SK-N-SH treated with all-trans-retinoic acid at 6 μM for 48 hours (cell line): ENCODE results near the gene AUTS2.

Experiments
- ATAC-seq: fragments of 200-7000 bp; cut with Tn5 transposase; 3 replicates; pipeline ENCODE4 v1.9.1; 2020; ENCODE audit warnings: mild to moderate bottlenecking, moderate library complexity
- ARNTL ChIP-seq: fragments of 450-650 bp; formaldehyde crosslinking; IDR thresholded peaks from 2 replicates; pipeline ENCODE4 v1.5.0; 2020; ENCODE audit warnings: low read depth, mild to moderate bottlenecking, moderate library complexity, borderline replicate concordance
- BACH2 ChIP-seq: fragments of 250-450 bp; sonication (Bioruptor Pico); IDR thresholded peaks from 2 replicates; pipeline ENCODE4 v1.9.0; 2021; ENCODE audit warnings: mild to moderate bottlenecking, borderline replicate concordance
- CSDC2 ChIP-seq: fragments of 250-450 bp; sonication (Bioruptor Pico); IDR thresholded peaks from 2 replicates; pipeline ENCODE4 v1.5.0; 2020; ENCODE audit warnings: mild to moderate bottlenecking, moderate library complexity
- ESRRG ChIP-seq: fragments of 250-450 bp; sonication (Bioruptor Pico); IDR thresholded peaks from 2 replicates; pipeline ENCODE4 v1.6.1; 2021; ENCODE audit warnings: mild to moderate bottlenecking
- GLIS3 ChIP-seq: fragments of 250-450 bp; sonication (Bioruptor Pico); IDR thresholded peaks from 2 replicates; pipeline ENCODE4 v1.5.0; 2020; ENCODE audit warnings: mild to moderate bottlenecking, moderate library complexity
- ISL1 ChIP-seq: fragments of 250-450 bp; sonication (Bioruptor Pico); IDR thresholded peaks from 2 replicates; pipeline ENCODE4 v2.1.2; 2022; ENCODE audit warnings: mild to moderate bottlenecking, moderate library complexity
- OSR1 ChIP-seq: fragments of 250-450 bp; sonication (Bioruptor Pico); IDR thresholded peaks from 2 replicates; pipeline ENCODE4 v1.8.0; 2022; ENCODE audit warnings: moderate library complexity, mild to moderate bottlenecking, inconsistent platforms
- PATZ1 ChIP-seq: fragments of 250-450 bp; sonication (Bioruptor Pico); IDR thresholded peaks from 2 replicates; pipeline ENCODE4 v1.8.0; 2020; ENCODE audit warnings: mild to moderate bottlenecking, moderate library complexity, borderline replicate concordance
- PPARA ChIP-seq: fragments of 250-450 bp; sonication (Bioruptor Pico); IDR thresholded peaks from 2 replicates; pipeline ENCODE4 v1.5.0; 2020; ENCODE audit warnings: mild to moderate bottlenecking, borderline replicate concordance
- RARB ChIP-seq: fragments of 250-450 bp; sonication (Bioruptor Pico); IDR thresholded peaks from 2 replicates; pipeline ENCODE4 v1.8.0; 2021; ENCODE audit warnings: mild to moderate bottlenecking, moderate library complexity
- SNAI2 ChIP-seq: fragments of 250-450 bp; sonication (Bioruptor Pico); IDR thresholded peaks from 2 replicates; pipeline ENCODE4 v1.5.0; 2020; ENCODE audit warnings: mild to moderate bottlenecking, moderate library complexity
- TCF4 ChIP-seq: fragments of 250-450 bp; sonication (Bioruptor Pico); IDR thresholded peaks from 2 replicates; pipeline ENCODE4 v1.8.0; 2021; ENCODE audit warnings: mild to moderate bottlenecking, moderate library complexity, borderline replicate concordance
- TOX ChIP-seq: fragments of 250-450 bp; sonication (Bioruptor Pico); IDR thresholded peaks from 2 replicates; pipeline ENCODE4 v1.8.0; 2021; ENCODE audit warnings: mild to moderate bottlenecking, moderate library complexity, borderline replicate concordance
- TSHZ2 ChIP-seq: fragments of 250-450 bp; sonication (Bioruptor Pico); IDR thresholded peaks from 2 replicates; pipeline ENCODE4 v1.5.0; 2020; ENCODE audit warnings: mild to moderate bottlenecking, moderate library complexity
- ZC3H10 ChIP-seq: fragments of 250-450 bp; sonication (Bioruptor Pico); IDR thresholded peaks from 2 replicates; pipeline ENCODE4 v1.5.1; 2021; ENCODE audit warnings: mild to moderate bottlenecking, moderate library complexity
- ZFP3 ChIP-seq: fragments of 250-450 bp; sonication (Bioruptor Pico); IDR thresholded peaks from 2 replicates; pipeline ENCODE4 v1.5.0; 2020; ENCODE audit warnings: mild to moderate bottlenecking, moderate library complexity
- ZNF565 ChIP-seq: fragments of 450-650 bp; formaldehyde crosslinking; conservative IDR thresholded peaks from 2 replicates; pipeline ENCODE4 v1.5.0; 2020; ENCODE audit warnings: low read depth, mild to moderate bottlenecking, moderate library complexity
- ZNF70 ChIP-seq: fragments of 450-650 bp; formaldehyde crosslinking; IDR thresholded peaks from 2 replicates; pipeline ENCODE4 v1.5.0; 2020; ENCODE audit warnings: mild to moderate bottlenecking, moderate library complexity
- ZNF8 ChIP-seq: fragments of 450-650 bp; formaldehyde crosslinking; IDR thresholded peaks from 2 replicates; pipeline ENCODE4 v1.5.0; 2020; ENCODE audit warnings: mild to moderate bottlenecking, moderate library complexity
- TF ChIP-seq, protein P1 (sequence below): fragments of 250-450 bp; sonication (Bioruptor Pico); IDR thresholded peaks from 2 replicates; pipeline ENCODE4 v1.8.0; 2021; ENCODE audit warnings: low read depth, mild to moderate bottlenecking, moderate library complexity, borderline replicate concordance

The AUTS2 gene

GRCh38 chr7:70571403-70571934, 973.2 kb downstream of the AUTS2 start:
- TF ChIP-seq TOX (CRISPR knock-in tag) (no peak), PATZ1 (CRISPR knock-in tag) (no peak), GLIS3 (CRISPR knock-in tag) (no peak), ZFP3 (CRISPR knock-in tag) (no peak)
- ATAC-seq, result peak; percentile 1; the same call in 2 of the 3 replicates

DNA sequence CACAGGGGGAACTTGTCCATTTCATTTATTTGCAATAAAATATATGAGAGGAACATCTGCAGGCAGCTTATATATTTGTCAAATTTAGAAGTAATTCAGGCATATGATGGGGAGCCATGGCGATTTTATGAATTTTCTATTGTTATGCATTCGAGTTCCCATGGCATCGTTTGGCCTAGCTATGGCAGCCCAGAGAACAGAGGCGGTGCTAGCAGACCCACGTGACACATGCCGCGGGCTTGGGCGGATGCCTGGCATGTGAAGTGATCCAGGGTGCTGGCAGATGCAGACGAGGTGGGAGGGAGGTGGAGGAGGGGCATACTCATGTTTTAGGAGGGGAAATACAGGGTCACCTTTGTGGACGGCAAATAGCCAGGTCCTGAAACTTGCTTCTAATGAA, 973.7 kb downstream of the AUTS2 start:
- no peak for TF ChIP-seq BACH2
- no peak for TF ChIP-seq TOX (CRISPR knock-in tag)
- TF ChIP-seq TSHZ2 (CRISPR knock-in tag), result no peak
- no peak for TF ChIP-seq ZFP3 (CRISPR knock-in tag)
- no peak for TF ChIP-seq ZNF70 (CRISPR knock-in tag)
- TF ChIP-seq ZNF8 (CRISPR knock-in tag), result no peak
- no peak for TF ChIP-seq ZNF565 (CRISPR knock-in tag)
- TF ChIP-seq RARB (CRISPR knock-in tag), result no peak
- TF ChIP-seq OSR1 (CRISPR knock-in tag), result no peak
- TF ChIP-seq PPARA (CRISPR knock-in tag), result no peak
- no peak for TF ChIP-seq PATZ1 (CRISPR knock-in tag)
- no peak for TF ChIP-seq ARNTL (CRISPR knock-in tag)
- TF ChIP-seq TCF4 (CRISPR knock-in tag), result no peak
- no peak for TF ChIP-seq ZC3H10 (CRISPR knock-in tag)
- ATAC-seq, result no peak

DNA sequence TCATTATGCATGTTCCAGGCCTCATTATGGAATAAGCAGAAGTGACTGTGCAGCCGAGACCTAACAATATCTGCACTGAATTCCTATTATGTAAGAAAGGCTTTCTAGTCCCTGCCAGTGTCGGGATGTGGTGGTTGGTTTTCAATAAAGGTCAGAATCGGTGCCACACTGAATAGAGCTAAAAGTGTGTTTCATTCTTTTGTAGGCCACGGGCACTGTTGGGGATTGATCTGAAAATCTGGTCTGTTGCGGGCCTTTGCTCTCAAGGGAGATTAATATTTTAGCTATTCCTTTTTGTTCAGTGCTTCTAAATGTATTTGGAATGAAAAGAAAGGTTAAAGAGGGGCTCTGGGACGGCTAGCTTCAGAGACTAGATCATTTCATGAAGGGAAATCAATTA, 974.3 kb downstream of the AUTS2 start:
- TF ChIP-seq ISL1 (CRISPR knock-in tag), result no peak
- TF ChIP-seq RARB (CRISPR knock-in tag), result no peak
- TF ChIP-seq SNAI2, result no peak
- no peak for TF ChIP-seq GLIS3 (CRISPR knock-in tag)
- no peak for TF ChIP-seq OSR1 (CRISPR knock-in tag)
- no peak for TF ChIP-seq ESRRG (CRISPR knock-in tag)
- TF ChIP-seq ZFP3 (CRISPR knock-in tag), result no peak
- no peak for TF ChIP-seq CSDC2 (CRISPR knock-in tag)
- no peak for TF ChIP-seq ZNF8 (CRISPR knock-in tag)
- TF ChIP-seq, protein P1, sequence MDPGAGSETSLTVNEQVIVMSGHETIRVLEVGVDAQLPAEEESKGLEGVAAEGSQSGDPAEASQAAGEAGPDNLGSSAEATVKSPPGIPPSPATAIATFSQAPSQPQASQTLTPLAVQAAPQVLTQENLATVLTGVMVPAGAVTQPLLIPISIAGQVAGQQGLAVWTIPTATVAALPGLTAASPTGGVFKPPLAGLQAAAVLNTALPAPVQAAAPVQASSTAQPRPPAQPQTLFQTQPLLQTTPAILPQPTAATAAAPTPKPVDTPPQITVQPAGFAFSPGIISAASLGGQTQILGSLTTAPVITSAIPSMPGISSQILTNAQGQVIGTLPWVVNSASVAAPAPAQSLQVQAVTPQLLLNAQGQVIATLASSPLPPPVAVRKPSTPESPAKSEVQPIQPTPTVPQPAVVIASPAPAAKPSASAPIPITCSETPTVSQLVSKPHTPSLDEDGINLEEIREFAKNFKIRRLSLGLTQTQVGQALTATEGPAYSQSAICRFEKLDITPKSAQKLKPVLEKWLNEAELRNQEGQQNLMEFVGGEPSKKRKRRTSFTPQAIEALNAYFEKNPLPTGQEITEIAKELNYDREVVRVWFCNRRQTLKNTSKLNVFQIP, result no peak
- TF ChIP-seq TSHZ2 (CRISPR knock-in tag), result no peak
- TF ChIP-seq PPARA (CRISPR knock-in tag), result no peak
- TF ChIP-seq ZNF565 (CRISPR knock-in tag), result no peak
- no peak for TF ChIP-seq ZC3H10 (CRISPR knock-in tag)
- TF ChIP-seq ZNF70 (CRISPR knock-in tag), result no peak
- no peak for TF ChIP-seq TOX (CRISPR knock-in tag)
- no peak for TF ChIP-seq ARNTL (CRISPR knock-in tag)
- TF ChIP-seq PATZ1 (CRISPR knock-in tag), result no peak
- TF ChIP-seq, all 23 proteins: peak for 0
- no peak for ATAC-seq
